ENCODE results near the gene ZNF266.

Gene ZNF266

GRCh38 chr19:9435279-9436268, at the start of gene ZNF266:
TSS of gene ZNF266 (minus strand) at chr19:9435573. CDS start at chr19:9420089, 15,484 bp downstream.
- DNase-seq = peak; percentile 85 to 94

GRCh38 chr19:9485140-9485539, 49.8 kb upstream of the ZNF266 start:
- DNase-seq = no peak

- no peak for DNase-seq
These were observed 39.6 kb upstream of the ZNF266 start for GRCh38 chr19:9474975-9475374.

GRCh38 chr19:9467161-9467560, 31.8 kb upstream of the ZNF266 start:
- DNase-seq = no peak

GRCh38 chr19:9461938-9462337, 26.6 kb upstream of the ZNF266 start:
- no peak for DNase-seq

- DNase-seq = no peak
These were observed 20.8 kb upstream of the ZNF266 start for GRCh38 chr19:9456018-9456689.

- DNase-seq = no peak
These were observed 18.6 kb upstream of the ZNF266 start for GRCh38 chr19:9453953-9454352.

GRCh38 chr19:9445037-9445436, 9.7 kb upstream of the ZNF266 start:
- DNase-seq = no peak

- no peak for DNase-seq
These were observed 985 bp upstream of the ZNF266 start for GRCh38 chr19:9436358-9436757.

- no peak for DNase-seq
These were observed 3.9 kb downstream of the ZNF266 start for GRCh38 chr19:9431475-9431874.

- no peak for DNase-seq
These were observed 4.9 kb downstream of the ZNF266 start for GRCh38 chr19:9430444-9430843.

GRCh38 chr19:9427941-9428340, 7.4 kb downstream of the ZNF266 start:
- DNase-seq = no peak

GRCh38 chr19:9413240-9413954, 22.0 kb downstream of the ZNF266 start:
- no peak for DNase-seq

- no peak for DNase-seq
These were observed 27.5 kb downstream of the ZNF266 start for GRCh38 chr19:9407827-9408226.

GRCh38 chr19:9406798-9407352, 28.5 kb downstream of the ZNF266 start:
- DNase-seq = peak; percentile 29 to 74

GRCh38 chr19:9381361-9381785, 54.0 kb downstream of the ZNF266 start:
- DNase-seq = no peak

GRCh38 chr19:9370738-9371619, 64.4 kb downstream of the ZNF266 start:
- no peak for DNase-seq

GRCh38 chr19:9362905-9363304, 72.5 kb downstream of the ZNF266 start, which contains the start of gene ZNF177:
TSS of gene ZNF177 (plus strand) at chr19:9363013. CDS start at chr19:9378312, 15,299 bp downstream.
- no peak for DNase-seq

All from NCI-H446 (cell line).